ENCODE data around the gene ANAPC4.
"Not testable (repeated sequence)": the region's sequence is repeated elsewhere in the genome, so short reads cannot be mapped to it uniquely, and the experiment has no call there.

Gene ANAPC4

GRCh38 chr4:25361253-25361652, 15.8 kb upstream of the ANAPC4 start:
- no peak for TF ChIP-seq ZNF384 (IDR thresholded peaks at IDR 0.05)
- no peak for TF ChIP-seq HDGF (IDR thresholded peaks at IDR 0.05; ENCODE audit: borderline replicate concordance)
- TF ChIP-seq FOXM1 (IDR thresholded peaks at IDR 0.05; ENCODE audit: borderline replicate concordance) = no peak
- TF ChIP-seq SP1 (IDR thresholded peaks at IDR 0.05) = no peak
- no peak for TF ChIP-seq ARNT (IDR thresholded peaks at IDR 0.05)
- TF ChIP-seq L3MBTL2 (conservative IDR thresholded peaks at IDR 0.05) = no peak
- no peak for TF ChIP-seq ELF4 (IDR thresholded peaks at IDR 0.05)
- TF ChIP-seq TARDBP (IDR thresholded peaks at IDR 0.05) = no peak
- TF ChIP-seq LEF1 (IDR thresholded peaks at IDR 0.05; ENCODE audit: borderline replicate concordance) = no peak
- TF ChIP-seq SUZ12 (IDR thresholded peaks at IDR 0.05) = no peak
- no peak for TF ChIP-seq NFRKB (IDR thresholded peaks at IDR 0.05)
- no peak for TF ChIP-seq FOXK2 (IDR thresholded peaks at IDR 0.05)
- no peak for TF ChIP-seq BHLHE40 (IDR thresholded peaks at IDR 0.05; ENCODE audit: borderline replicate concordance)
- no peak for TF ChIP-seq PKNOX1 (IDR thresholded peaks at IDR 0.05)
- TF ChIP-seq CTBP1 (IDR thresholded peaks at IDR 0.05; ENCODE audit: borderline replicate concordance) = no peak
- TF ChIP-seq FOXA1 (IDR thresholded peaks at IDR 0.05) = no peak
- no peak for DNase-seq (ENCODE audit: extremely low spot score)
- CTCF ChIA-PET = no interaction called here
- POLR2A ChIA-PET = no interaction called here

- ChIA-PET CTCF (interaction anchor here (0.8 to 1.7 kb wide), 3 partner anchors 10 to 54 kb away, joined by 3 to 10 read pairs (median 6); partner anchors contain the start of gene ZCCHC4), POLR2A (interaction anchor here (1.3 kb wide), 2 partner anchors 11 to 55 kb away, joined by 4 read pairs; partner anchors contain the start of gene ZCCHC4)
- no peak for TF ChIP-seq ZNF384 (IDR thresholded peaks at IDR 0.05)
- TF ChIP-seq PKNOX1 (IDR thresholded peaks at IDR 0.05) = no peak
- TF ChIP-seq FOXM1 (IDR thresholded peaks at IDR 0.05; ENCODE audit: borderline replicate concordance) = no peak
- DNase-seq (ENCODE audit: extremely low spot score) = no peak
Observed at GRCh38 chr4:25367004-25367621, 9.9 kb upstream of the ANAPC4 start.

GRCh38 chr4:25367877-25368276, 9.2 kb upstream of the ANAPC4 start:
- TF ChIP-seq LEF1 (IDR thresholded peaks at IDR 0.05; ENCODE audit: borderline replicate concordance) (no peak), SUZ12 (IDR thresholded peaks at IDR 0.05) (no peak), FOXM1 (IDR thresholded peaks at IDR 0.05; ENCODE audit: borderline replicate concordance) (no peak), TARDBP (IDR thresholded peaks at IDR 0.05) (no peak), FOXA1 (IDR thresholded peaks at IDR 0.05) (no peak), ARNT (IDR thresholded peaks at IDR 0.05) (no peak), SP1 (IDR thresholded peaks at IDR 0.05) (no peak), PKNOX1 (IDR thresholded peaks at IDR 0.05) (no peak), ELF4 (IDR thresholded peaks at IDR 0.05) (no peak), BHLHE40 (IDR thresholded peaks at IDR 0.05; ENCODE audit: borderline replicate concordance) (no peak), L3MBTL2 (conservative IDR thresholded peaks at IDR 0.05) (no peak), NFRKB (IDR thresholded peaks at IDR 0.05) (no peak)
- no peak for DNase-seq (ENCODE audit: extremely low spot score)
- CTCF ChIA-PET = interaction anchor here (0.6 to 1.7 kb wide), 5 partner anchors 22 to 963 kb away, joined by 3 to 10 read pairs (median 5); partner anchors contain the start of gene ZCCHC4
- POLR2A ChIA-PET = interaction anchor here (1.3 kb wide), 1 partner anchor 10 kb away, joined by 4 read pairs; no protein-coding TSS in a partner anchor

GRCh38 chr4:25368315-25368714, 8.7 kb upstream of the ANAPC4 start:
- TF ChIP-seq ARNT (IDR thresholded peaks at IDR 0.05) (no peak), FOXM1 (IDR thresholded peaks at IDR 0.05; ENCODE audit: borderline replicate concordance) (no peak), SUZ12 (IDR thresholded peaks at IDR 0.05) (no peak), FOXA1 (IDR thresholded peaks at IDR 0.05) (no peak), CTBP1 (IDR thresholded peaks at IDR 0.05; ENCODE audit: borderline replicate concordance) (no peak), PKNOX1 (IDR thresholded peaks at IDR 0.05) (no peak), HDGF (IDR thresholded peaks at IDR 0.05; ENCODE audit: borderline replicate concordance) (no peak), TARDBP (IDR thresholded peaks at IDR 0.05) (no peak), FOXK2 (IDR thresholded peaks at IDR 0.05) (no peak), L3MBTL2 (conservative IDR thresholded peaks at IDR 0.05) (no peak), ZNF384 (IDR thresholded peaks at IDR 0.05) (no peak), SP1 (IDR thresholded peaks at IDR 0.05) (no peak), BHLHE40 (IDR thresholded peaks at IDR 0.05; ENCODE audit: borderline replicate concordance) (no peak), ELF4 (IDR thresholded peaks at IDR 0.05) (no peak), LEF1 (IDR thresholded peaks at IDR 0.05; ENCODE audit: borderline replicate concordance) (no peak), NFRKB (IDR thresholded peaks at IDR 0.05) (no peak)
- POLR2A ChIA-PET = interaction anchor here (1.0 kb wide), 1 partner anchor 9 kb away, joined by 4 read pairs; no protein-coding TSS in a partner anchor
- DNase-seq (ENCODE audit: extremely low spot score) = no peak
- CTCF ChIA-PET = interaction anchor here (0.6 to 1.7 kb wide), 4 partner anchors 56 to 962 kb away, joined by 3 to 10 read pairs (median 4); partner anchors contain the start of gene ZCCHC4

- TF ChIP-seq FOXA1 (IDR thresholded peaks at IDR 0.05) (no peak), TARDBP (IDR thresholded peaks at IDR 0.05) (no peak)
- POLR2A ChIA-PET = no interaction called here
- CTCF ChIA-PET = no interaction called here
- no peak for DNase-seq (ENCODE audit: extremely low spot score)
Observed at GRCh38 chr4:25370242-25370641, 6.8 kb upstream of the ANAPC4 start.

GRCh38 chr4:25372549-25372948, 4.5 kb upstream of the ANAPC4 start:
- CTCF ChIA-PET; POLR2A ChIA-PET; DNase-seq (ENCODE audit: extremely low spot score): not testable (repeated sequence)

All from HEK293T (cell line).